ENCODE results near the gene C4BPB. TPM values are rescaled to one million over a fixed set of nuclear protein-coding genes. Genes with fewer than 3 reads are reported as not detected.

Gene C4BPB
- total and polyA plus RNA-seq, 2 of the 8 experiments (the other 6 are each of a cell fraction or from before 2014, with no cell fraction given): not detected

DNA sequence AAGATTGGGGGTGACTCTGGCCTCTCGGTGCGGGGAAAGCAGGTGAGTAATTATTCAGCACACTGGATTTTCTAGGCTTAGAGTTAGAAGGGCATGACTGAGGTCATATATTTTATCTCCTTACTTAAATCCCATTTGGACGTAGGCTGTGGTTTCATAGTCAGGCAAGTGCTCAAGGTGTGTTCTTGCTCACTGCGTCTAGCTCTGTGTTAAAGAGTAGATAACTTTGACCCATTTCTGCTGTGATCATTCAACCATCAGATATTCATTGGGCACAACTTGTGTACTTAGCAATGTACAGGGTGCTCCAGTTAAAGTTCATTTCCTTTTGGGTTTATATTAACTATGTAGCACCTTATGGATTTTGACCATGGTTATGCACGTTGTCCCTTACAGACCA is 21.0 kb upstream of the C4BPB start (continued):
- no peak for TF ChIP-seq FOSL1 (IDR thresholded peaks at IDR 0.05; ENCODE audit: insufficient read depth, low read depth, low read length)

Data from H1 (cell line).